Erythroblast (primary cell): ENCODE data around the gene HOXD11.

Experiments
- DNase-seq, 2 experiments: peaks; one replicate each; lab custom pipeline; 2025; lab: John Stamatoyannopoulos, UW
- GATA1 ChIP-seq: IDR thresholded peaks from 2 replicates; pipeline ENCODE4 v1.6.1; 2011; ENCODE audit warnings: low read depth, mild to moderate bottlenecking, control low read depth, low read length, moderate library complexity
- POLR2A ChIP-seq: IDR thresholded peaks from 2 replicates; pipeline ENCODE4 v1.6.1; 2011; ENCODE audit warnings: mild to moderate bottlenecking, low read length

The HOXD11 gene

DNA sequence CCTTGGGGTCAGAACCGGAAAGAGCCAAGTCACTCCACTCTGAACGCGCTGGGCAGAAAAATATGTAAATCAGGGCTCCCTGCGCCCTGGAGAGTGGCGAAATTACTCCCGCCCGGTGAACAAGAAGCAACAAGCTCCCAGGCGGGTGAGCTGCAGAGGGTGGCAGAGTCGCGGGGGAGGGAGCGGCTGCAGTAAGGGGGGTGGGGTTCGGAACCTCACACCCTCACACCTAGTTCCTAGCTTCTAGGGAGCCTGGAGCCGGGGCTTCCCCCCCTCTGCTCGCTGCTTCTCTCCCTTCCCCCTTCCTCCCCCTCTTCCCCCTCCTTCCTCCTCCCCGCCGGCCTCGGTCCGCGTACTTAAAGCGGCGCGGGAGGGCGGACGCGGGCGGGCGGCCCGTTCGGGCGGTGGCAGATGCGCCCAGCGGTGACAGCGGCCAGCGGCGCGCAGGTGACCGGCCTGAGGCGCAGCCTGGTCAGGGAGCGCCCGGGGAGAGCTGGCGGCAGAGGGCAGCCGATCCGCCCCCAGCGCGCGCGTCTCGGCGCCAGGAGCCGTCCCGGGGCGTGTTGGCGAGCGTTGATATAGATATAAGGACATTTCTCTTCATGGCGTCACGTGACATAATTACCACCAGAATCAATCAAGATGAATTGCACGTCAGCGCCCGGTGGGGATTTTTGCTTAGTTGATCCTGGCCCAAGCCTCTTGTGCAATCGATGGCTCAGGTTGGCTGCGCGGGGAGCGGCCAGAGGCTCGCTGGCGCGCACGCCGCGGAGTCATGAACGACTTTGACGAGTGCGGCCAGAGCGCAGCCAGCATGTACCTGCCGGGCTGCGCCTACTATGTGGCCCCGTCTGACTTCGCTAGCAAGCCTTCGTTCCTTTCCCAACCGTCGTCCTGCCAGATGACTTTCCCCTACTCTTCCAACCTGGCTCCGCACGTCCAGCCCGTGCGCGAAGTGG, at the start of gene HOXD11:
Gene HOXD11, plus strand, starts transcription at position 700 of the 959 bp plus-strand sequence. Its CDS starts 76 bp downstream, at position 776.
- no peak for TF ChIP-seq GATA1
- TF ChIP-seq POLR2A = no peak

DNA sequence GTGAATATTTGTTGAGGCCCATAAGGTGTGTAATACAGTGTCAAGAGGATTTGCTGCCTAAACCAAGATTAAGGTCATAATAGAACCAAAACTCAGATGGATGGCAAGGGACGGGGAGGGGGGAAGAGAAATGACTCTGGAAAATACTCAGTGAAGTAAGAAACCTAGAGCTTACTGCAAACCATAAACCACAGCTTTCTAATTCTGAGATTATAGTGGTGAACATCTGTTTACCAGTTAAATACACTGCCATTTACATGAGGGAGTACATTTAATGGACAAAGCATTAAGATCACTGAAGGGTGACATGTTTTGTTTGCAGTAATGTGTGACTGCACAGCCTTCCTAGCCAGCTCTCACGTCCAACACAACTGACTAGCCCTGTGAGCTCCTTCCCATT, 43.1 kb upstream of the HOXD11 start:
- DNase-seq = no peak
- TF ChIP-seq POLR2A (no peak), GATA1 (no peak)

More for the DNA sequence above, at the start of gene HOXD11:
- DNase-seq = peak; percentile 27 to 37

DNA sequence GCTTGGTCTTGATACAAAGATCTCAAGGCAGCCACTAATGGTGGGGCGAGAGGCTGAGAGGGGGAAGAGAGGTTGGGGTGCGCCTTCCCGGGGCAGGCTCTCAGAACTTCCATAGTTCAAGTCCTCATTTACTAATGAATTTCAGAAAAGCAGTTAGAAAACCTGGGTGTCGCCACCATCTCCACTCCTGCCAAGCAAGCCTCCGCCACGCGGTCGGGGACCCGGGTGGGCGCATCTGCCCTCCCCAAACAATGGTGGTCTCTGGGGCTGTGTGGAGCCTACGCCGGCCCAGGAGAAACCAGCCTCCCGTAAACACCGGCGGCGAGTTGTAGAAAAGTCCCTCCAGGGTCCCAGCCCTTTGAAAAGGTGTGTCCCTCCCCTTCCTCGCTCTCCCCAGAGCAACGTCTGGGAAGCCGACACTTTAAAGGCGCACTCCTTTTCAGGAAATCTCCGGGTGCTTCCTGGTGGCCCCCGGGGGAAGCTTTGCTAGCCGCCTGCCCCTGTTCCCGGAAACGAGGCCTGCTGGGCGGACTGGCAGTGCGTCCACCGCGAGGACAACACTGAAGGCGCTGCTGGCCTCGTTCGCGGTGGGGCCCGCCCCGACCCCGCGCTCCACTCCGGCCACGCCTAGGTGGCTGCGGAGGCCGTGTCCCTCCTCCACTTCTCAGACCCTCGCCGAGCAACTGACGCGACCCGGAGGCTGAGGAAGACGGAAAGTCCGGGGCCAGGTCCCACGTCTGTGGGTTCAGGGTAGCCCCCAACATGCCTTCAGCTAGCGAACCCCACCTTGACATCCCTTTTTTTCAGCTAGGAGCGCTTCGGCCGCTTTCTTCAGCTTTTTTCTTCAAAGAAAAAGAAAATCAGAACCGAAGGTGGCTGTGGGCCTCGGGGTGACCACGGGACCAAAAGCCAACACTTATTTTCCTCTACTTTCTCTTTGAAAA, 40.2 kb upstream of the HOXD11 start:
- no peak for TF ChIP-seq GATA1
- no peak for TF ChIP-seq POLR2A
- peak; percentile 20 to 24 for DNase-seq

DNA sequence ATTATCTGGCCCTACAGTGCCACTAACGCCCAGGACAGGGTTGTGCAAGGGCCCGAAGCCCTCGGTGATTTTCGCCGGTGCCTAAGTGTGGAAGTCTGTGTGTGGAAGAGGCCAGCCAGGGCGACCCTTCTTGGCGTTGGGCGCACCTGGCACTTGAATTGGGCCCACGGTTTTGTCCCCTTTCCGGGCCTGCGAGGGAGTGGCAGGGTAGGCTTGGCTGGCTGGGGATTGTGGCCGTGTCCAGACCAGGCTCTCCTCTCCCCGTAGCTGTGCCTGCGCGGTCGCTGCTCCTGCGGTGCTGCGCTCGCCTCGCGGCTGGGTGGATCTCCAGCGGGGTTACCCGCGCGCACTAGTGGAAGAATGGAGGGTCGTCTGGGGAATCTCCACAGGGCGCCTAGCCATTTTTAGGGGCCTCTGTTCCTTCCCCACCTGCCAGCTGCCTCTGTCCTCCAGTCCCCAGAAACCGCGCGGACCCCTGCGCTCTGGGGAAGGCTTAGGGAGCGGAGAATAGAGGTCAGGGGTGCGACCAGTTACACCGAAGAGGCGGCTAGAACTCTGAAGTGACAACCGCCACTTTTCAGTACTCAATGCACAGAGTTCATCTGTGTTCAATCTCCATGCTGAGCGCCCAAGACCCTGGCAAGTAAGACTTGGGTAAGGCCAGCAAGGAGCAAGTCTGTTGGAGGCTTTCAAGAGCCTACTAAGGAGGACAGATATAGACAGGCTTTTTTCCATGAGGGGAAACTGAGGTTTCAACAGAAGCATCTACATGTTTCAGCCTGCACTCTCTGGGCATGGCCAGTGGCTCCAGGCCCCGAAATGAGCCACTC, 39.3 kb upstream of the HOXD11 start:
- no peak for TF ChIP-seq POLR2A
- TF ChIP-seq GATA1 = no peak
- DNase-seq = peak; percentile 37 to 46

DNA sequence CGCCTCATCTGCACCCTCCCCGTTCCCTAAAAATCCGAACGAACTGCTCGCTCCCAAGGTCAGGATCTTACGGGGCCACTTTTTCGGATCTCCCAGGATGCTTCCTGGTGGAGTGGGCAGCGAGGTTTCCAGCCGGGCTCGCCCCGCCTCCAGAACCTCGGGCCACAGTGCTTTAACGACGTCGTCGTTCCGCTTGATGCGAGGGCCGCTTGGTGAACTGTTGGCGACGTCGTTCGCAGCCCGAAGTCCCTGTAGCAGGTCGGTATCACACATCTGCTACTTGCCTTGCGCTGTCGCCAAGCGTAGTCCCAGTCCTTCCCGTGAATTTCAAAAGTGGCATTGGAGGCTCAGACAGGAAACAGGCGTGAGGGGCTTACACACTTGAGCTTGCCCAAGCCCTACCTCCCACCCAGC, 38.7 kb upstream of the HOXD11 start:
- TF ChIP-seq POLR2A (no peak), GATA1 (no peak)
- DNase-seq = peak in 1 of 2 experiments; percentile 14

DNA sequence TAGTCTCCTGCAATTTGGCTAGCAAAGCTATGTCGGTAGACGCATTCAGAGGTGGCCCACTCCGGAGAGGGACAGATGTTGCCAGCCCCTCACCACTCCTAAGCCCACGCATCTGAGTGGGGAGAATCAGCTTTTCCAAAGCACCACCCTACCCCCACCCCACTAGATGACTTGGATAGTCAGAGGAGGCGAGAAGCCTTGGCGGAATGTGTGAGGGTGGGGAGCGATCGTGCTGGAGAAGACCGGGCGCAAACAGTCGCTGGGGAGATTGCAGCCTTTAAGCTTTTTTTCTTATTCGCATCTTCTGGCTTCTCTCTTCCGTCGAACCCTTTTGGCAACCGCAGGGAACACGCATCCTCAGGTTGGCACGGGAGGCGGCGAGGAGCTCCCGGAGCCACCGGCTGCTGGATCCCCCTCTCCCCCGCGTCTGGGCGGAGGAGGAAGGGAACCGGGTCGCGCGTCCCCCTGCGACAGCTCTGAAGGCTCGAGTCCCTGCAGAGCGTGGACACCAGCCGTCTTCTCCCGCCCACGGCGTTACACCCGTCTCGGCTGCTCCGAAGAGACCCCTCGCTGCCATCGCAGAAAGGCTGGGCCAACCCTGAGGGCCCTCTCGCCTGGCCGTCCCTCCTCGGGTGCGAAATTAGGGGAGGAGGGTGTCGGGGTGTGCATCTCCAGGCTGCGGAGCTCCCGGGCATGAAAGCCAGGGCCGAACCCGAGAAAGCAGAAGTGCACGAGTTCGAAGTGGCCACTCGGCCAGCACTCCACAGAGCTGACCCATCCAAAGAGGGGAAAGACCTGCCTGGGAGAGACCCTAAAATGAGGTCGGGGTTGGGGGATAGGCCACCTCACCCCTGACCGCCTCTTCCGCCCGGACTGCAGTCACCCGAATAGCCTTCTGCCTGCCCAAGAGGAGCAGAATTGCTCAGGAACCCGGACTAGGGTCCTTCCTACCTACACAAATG, 35.5 kb upstream of the HOXD11 start:
- no peak for DNase-seq

DNA sequence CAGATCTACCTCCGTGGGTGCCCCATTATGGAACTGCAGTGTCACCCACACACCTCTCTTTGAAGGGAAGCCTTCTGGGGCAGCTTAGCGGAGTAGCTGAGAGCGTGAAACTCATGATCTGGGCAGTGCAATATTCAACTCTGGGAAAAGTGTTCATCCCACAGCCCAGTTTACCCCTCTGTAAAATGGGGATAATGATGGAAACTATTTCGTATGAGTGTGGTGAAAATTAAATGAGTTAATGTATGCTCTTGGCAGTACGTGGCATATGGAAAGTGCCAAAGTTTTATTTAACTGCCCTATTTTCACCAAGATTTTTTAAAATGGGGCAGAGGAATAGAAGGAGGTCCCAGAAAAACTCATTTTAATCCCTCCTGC, 34.8 kb upstream of the HOXD11 start:
- TF ChIP-seq POLR2A (no peak), GATA1 (no peak)

More for the DNA sequence above, 35.5 kb upstream of the HOXD11 start:
- TF ChIP-seq POLR2A (no peak), GATA1 (no peak)

DNA sequence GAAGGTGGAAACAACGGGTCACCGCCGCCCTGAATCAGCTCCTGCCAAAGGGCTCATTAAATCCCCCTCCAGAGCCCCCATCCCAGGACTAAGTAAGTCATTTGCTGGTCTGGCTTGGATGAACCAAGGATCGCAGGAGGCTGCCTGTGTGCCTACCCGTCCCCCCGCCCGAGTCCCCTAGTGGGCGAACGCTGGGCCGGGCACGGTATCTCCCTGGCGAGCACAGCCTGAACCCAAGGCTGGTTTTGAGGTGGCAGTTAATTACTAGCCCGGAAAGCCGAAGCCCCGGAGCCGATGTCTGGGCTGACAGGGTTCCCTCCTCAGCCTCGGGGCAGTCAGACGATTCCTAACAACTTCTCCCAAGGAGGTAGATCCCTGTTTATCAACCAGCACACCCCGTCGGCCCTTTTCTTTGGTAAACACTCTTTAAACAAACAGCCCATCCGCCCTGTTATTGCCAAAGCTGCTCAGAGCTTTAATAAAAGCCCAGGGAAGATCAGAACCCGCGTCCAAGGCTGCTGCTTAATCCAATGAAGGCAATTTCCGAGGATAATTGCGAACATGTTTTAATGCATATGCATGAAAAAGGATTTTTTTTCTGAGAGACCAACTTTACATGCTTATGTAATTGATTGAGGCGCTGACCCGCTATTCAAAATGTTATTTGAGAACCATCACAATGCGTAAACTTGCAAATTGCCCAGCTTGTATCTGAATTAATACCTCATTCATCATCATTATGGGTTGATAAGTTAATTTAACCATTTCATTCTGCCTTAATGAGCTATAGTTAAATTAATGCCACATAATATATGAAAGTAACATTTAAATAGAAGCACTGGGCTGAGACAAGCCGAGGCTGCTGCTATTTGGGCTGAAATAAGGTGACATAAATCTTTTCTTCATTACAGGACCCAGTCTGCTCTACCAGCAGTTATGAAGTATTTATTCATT, 33.9 kb upstream of the HOXD11 start:
- TF ChIP-seq GATA1 (no peak), POLR2A (no peak)
- DNase-seq = no peak

More for the DNA sequence above, 34.8 kb upstream of the HOXD11 start:
- no peak for DNase-seq

DNA sequence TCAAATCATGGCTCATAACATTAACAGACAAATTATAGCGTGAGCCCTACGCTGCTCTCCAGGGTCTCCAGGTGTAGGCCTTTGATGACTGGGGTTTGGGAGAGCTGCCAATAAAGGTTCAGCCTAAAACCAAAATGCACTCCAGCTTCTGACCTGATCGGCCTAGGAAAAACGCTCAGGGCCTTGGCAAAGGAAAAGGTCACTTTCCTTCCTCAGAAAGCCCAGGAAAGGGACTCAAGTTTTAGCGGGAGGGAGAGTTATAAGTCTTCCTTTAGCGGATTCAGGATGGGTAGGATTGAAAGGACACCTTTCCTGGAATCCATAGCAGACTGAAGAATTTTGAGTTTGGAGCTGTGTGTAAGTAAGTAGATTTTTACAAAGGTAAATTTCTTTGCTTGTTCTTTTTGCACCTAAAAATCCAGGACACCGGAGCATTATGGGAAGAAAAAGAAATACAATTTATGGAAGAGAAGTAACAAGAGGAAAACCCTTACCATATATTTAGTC, 32.1 kb upstream of the HOXD11 start:
- no peak for DNase-seq
- TF ChIP-seq POLR2A (no peak), GATA1 (no peak)

DNA sequence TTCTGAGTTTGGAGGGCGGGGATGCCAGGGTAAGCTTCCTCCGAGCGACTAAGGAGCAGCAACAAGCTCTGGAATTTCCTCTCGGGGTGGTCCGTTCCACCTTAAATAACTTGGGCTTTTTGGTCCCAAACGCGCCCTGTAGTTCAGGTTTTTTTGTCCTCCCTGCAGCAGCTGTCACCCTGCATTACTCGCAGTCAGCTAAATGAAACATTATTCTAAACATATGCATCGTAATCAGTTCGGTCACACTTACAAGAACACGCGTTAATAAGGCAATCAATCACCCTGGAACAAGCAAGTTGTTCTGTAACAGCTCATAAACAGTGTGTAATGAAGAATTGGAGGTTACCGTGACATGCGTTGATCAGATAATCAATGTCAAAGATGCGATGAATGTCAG, 31.6 kb upstream of the HOXD11 start:
- no peak for TF ChIP-seq POLR2A
- TF ChIP-seq GATA1 = no peak

More for the DNA sequence above, 31.6 kb upstream of the HOXD11 start:
- DNase-seq = no peak
